ENCODE results near the gene SNPH.
"Not testable (repeated sequence)": the region's sequence is repeated elsewhere in the genome, so short reads cannot be mapped to it uniquely, and the experiment has no call there.

The SNPH gene

GRCh38 chr20:1266167-1266973 is at the start of gene SNPH:
TSS of gene SNPH (plus strand) at chr20:1266294. CDS start at chr20:1296240, 29,946 bp downstream.
- no peak for FAIRE-seq

- not testable (repeated sequence) for FAIRE-seq
Observed at GRCh38 chr20:1216527-1217427, 49.3 kb upstream of the SNPH start.

- not testable (repeated sequence) for FAIRE-seq
Observed at GRCh38 chr20:1222750-1223149, 43.3 kb upstream of the SNPH start.

- no peak for FAIRE-seq
Observed at GRCh38 chr20:1224205-1224890, 41.7 kb upstream of the SNPH start.

GRCh38 chr20:1225263-1225782 is 40.8 kb upstream of the SNPH start:
- FAIRE-seq, result no peak

- no peak for FAIRE-seq
Observed at GRCh38 chr20:1225783-1226654, 40.1 kb upstream of the SNPH start, which contains the start of gene RAD21L1. TSS of gene RAD21L1 (plus strand) at chr20:1226044. CDS start at chr20:1228454, 2,410 bp downstream.

- no peak for FAIRE-seq
Observed at GRCh38 chr20:1229541-1229940, 36.6 kb upstream of the SNPH start.

- FAIRE-seq, result no peak
Observed at GRCh38 chr20:1232286-1233111, 33.6 kb upstream of the SNPH start.

- no peak for FAIRE-seq
Observed at GRCh38 chr20:1240549-1240948, 25.5 kb upstream of the SNPH start.

- no peak for FAIRE-seq
Observed at GRCh38 chr20:1241456-1241855, 24.6 kb upstream of the SNPH start.

- no peak for FAIRE-seq
Observed at GRCh38 chr20:1242099-1242498, 24.0 kb upstream of the SNPH start.

- no peak for FAIRE-seq
Observed at GRCh38 chr20:1242530-1242929, 23.6 kb upstream of the SNPH start.

GRCh38 chr20:1245578-1245977 is 20.5 kb upstream of the SNPH start:
- no peak for FAIRE-seq

GRCh38 chr20:1247689-1248088 is 18.4 kb upstream of the SNPH start:
- no peak for FAIRE-seq

- not testable (repeated sequence) for FAIRE-seq
Observed at GRCh38 chr20:1250282-1250681, 15.8 kb upstream of the SNPH start.

- no peak for FAIRE-seq
Observed at GRCh38 chr20:1252416-1252815, 13.7 kb upstream of the SNPH start.

GRCh38 chr20:1254254-1254653 is 11.8 kb upstream of the SNPH start:
- FAIRE-seq, result no peak

GRCh38 chr20:1255675-1256074 is 10.4 kb upstream of the SNPH start:
- FAIRE-seq, result no peak

- FAIRE-seq, result no peak
Observed at GRCh38 chr20:1263853-1264252, 2.2 kb upstream of the SNPH start.

GRCh38 chr20:1264727-1265126 is 1.4 kb upstream of the SNPH start:
- FAIRE-seq, result no peak
